Pancreas (tissue), 10 donors: ENCODE data around the gene NEUROD2. TPM values are rescaled to one million over a fixed set of nuclear protein-coding genes. Genes with fewer than 3 reads are reported as not detected.

Experiments
- ATAC-seq, 4 donors: fragments of 200-7000 bp; cut with Tn5 transposase; one replicate each; pipeline versions ENCODE4 v1.8.0 to v1.9.1; 2020; ENCODE audit warnings: mild to moderate bottlenecking in 4 of 4, moderate library complexity in 4 of 4
- DNase-seq, 6 donors: peaks; one replicate each; pipeline ENCODE4 v3.0.0-alpha.2; 2020
- FAIRE-seq: peaks from 2 replicates; lab custom pipeline; 2012; peaks lifted over from hg19 to GRCh38; lab: Jason Lieb, UNC
- H3K27ac ChIP-seq, 4 donors: fragments of 200-600 bp; sonication (generic); 1 replicate in 3 of 4; 2 replicates in 1 of 4; pipeline versions ENCODE4 v1.5.0 to v1.8.0; 2020
- H3K27me3 ChIP-seq, 4 donors: fragments of 200-600 bp; one replicate each; pipeline ENCODE4 v1.8.0; 2021
- H3K36me3 ChIP-seq, 3 donors: fragments of 200-600 bp; sonication (generic) in 1 of 3; one replicate each; pipeline versions ENCODE4 v1.5.0 to v1.8.0; 2020 to 2021
- H3K4me1 ChIP-seq, 3 donors: fragments of 200-600 bp; one replicate each; pipeline ENCODE4 v1.8.0; 2021
- H3K4me3 ChIP-seq, 4 donors: fragments of 200-600 bp; sonication (generic) in 2 of 4; one replicate each; pipeline versions ENCODE4 v1.5.0 to v1.8.0; 2020 to 2021
- H3K9me3 ChIP-seq, 4 donors: fragments of 200-600 bp; one replicate each; pipeline ENCODE4 v1.8.0; 2021
- CTCF ChIP-seq, 4 donors: fragments of 200-600 bp; sonication (generic) in 3 of 4; IDR thresholded peaks; one replicate each; pipeline versions ENCODE4 v1.5.0 to v1.8.0; 2021; ENCODE audit warnings: antibody characterized with exemption in 4 of 4
- WGBS, 2 donors: extraction: QIAGEN DNeasy Blood & Tissue Kit; methylation state at CpG; one replicate each; pipeline ENCODE4 v1.1.7; 2013; 5-methylcytosine and 5-hydroxymethylcytosine counted together
- intact Hi-C, 3 donors: fragments of 100-400 bp; cut with DNase I; formaldehyde crosslinking; loops; one replicate each; pipeline versions ENCODE4 v1.11.1 to v1.14.2; 2022
- polyA plus RNA-seq, 2 donors: library from polyadenylated mRNA; stranded (reverse); fragments of 200-250 nt; gene quantifications; one replicate each; pipeline ENCODE4 v1.2.3, GENCODE V29; 2013
- total RNA-seq, 6 donors: library from RNA; stranded (reverse); fragmentation: NEBNext Ultra II Directional in 4 of 6; extraction: Animal tissue kit (Norgen Biotek cat#: 25700) in 4 of 6; gene quantifications; one replicate each; pipeline versions ENCODE4 v1.2.1 to v1.2.4, GENCODE V29; 2021 to 2023
- donor health status: healthy with polysubstance abuse.
- donor health status: DM: no; HTN: no; CAD: no; lungs with moderate emphysema.
- donor health status: DM: no; HTN: no; CAD: no.
- donor health status: control.
- donor health status: control.
- donor health status: Bipolar disorder and iron deficiency.
- donor health status: DM: yes; HTN: yes; CAD: no.
- donor health status: DM: no; HTN: no; CAD: no.
- donor health status: DM: no; HTN: no; CAD: no.
- donor health status: DM: yes; HTN: yes; CAD: no.

NEUROD2 gene
- total and polyA plus RNA-seq, 8 donors = 0.04 TPM; not detected in 7

- intact Hi-C loops = no loop called here
- WGBS, 2 donors = 28 to 55% methylated on average over 2 of the region's 2 CpGs
- TF ChIP-seq CTCF (IDR thresholded peaks at IDR 0.05) = no peak
- H3K9me3 ChIP-seq = no peaks in the 10 kb centered on the region
- H3K36me3 ChIP-seq = no peaks in the 10 kb centered on the region
- H3K4me3 ChIP-seq = no peak overlapping the region
- DNase-seq (no peak), ATAC-seq (no peak), FAIRE-seq (no peak)
- H3K4me1 ChIP-seq = no peaks in the 10 kb centered on the region
- H3K27me3 ChIP-seq = no peaks in the 10 kb centered on the region
- no peak overlapping the region for H3K27ac ChIP-seq
Measured at GRCh38 chr17:39582658-39583057, 25.1 kb downstream of the NEUROD2 start.

- intact Hi-C loops = no loop called here
- Histone ChIP-seq H3K4me3 (no peak overlapping the region), H3K4me1 (no peaks in the 10 kb centered on the region), H3K27me3 (no peaks in the 10 kb centered on the region), H3K9me3 (no peaks in the 10 kb centered on the region), H3K36me3 (no peaks in the 10 kb centered on the region), H3K27ac (no peak overlapping the region)
- no peak for TF ChIP-seq CTCF (IDR thresholded peaks at IDR 0.05)
- DNase-seq (no peak), FAIRE-seq (no peak), ATAC-seq (no peak)
- 87 to 90% methylated on average over 4 of the region's 4 CpGs for WGBS, 2 donors
Measured at GRCh38 chr17:39581759-39582085, 26.0 kb downstream of the NEUROD2 start.

GRCh38 chr17:39581071-39581758 is 26.5 kb downstream of the NEUROD2 start:
- TF ChIP-seq CTCF (IDR thresholded peaks at IDR 0.05) = no peak
- Histone ChIP-seq H3K36me3 (no peaks in the 10 kb centered on the region), H3K27me3 (no peaks in the 10 kb centered on the region), H3K4me1 (no peaks in the 10 kb centered on the region), H3K9me3 (no peaks in the 10 kb centered on the region), H3K4me3 (no peak overlapping the region), H3K27ac (no peak overlapping the region)
- WGBS, 2 donors = 83 to 89% methylated on average over 20 of the region's 20 CpGs
- intact Hi-C loops = no loop called here
- FAIRE-seq = no peak
- ATAC-seq = no peak
- no peak for DNase-seq

GRCh38 chr17:39580082-39580468 is 27.6 kb downstream of the NEUROD2 start:
- DNase-seq = no peak
- Histone ChIP-seq H3K27ac (no peak overlapping the region), H3K36me3 (no peaks in the 10 kb centered on the region), H3K9me3 (no peaks in the 10 kb centered on the region), H3K27me3 (no peaks in the 10 kb centered on the region), H3K4me3 (no peak overlapping the region), H3K4me1 (no peaks in the 10 kb centered on the region)
- no peak for FAIRE-seq
- ATAC-seq = no peak
- WGBS, 2 donors = 84 to 87% methylated on average over 7 of the region's 7 CpGs
- intact Hi-C loops = no loop called here
- no peak for TF ChIP-seq CTCF (IDR thresholded peaks at IDR 0.05)

GRCh38 chr17:39579318-39580081 is 28.2 kb downstream of the NEUROD2 start:
- TF ChIP-seq CTCF (IDR thresholded peaks at IDR 0.05) = no peak
- peak in 2 of 6 donors; percentile 24 to 48 for DNase-seq
- no peaks in the 10 kb centered on the region for H3K36me3 ChIP-seq
- peak in 3 of 4 donors; percentile 39 to 66 (median 57) for ATAC-seq
- WGBS, 2 donors = 41 to 43% methylated on average over 8 of the region's 8 CpGs
- H3K27me3 ChIP-seq = no peaks in the 10 kb centered on the region
- H3K9me3 ChIP-seq = no peaks in the 10 kb centered on the region
- no peaks in the 10 kb centered on the region for H3K4me1 ChIP-seq
- no peak overlapping the region for H3K4me3 ChIP-seq
- intact Hi-C loops = no loop called here
- no peak for FAIRE-seq
- H3K27ac ChIP-seq = no peak overlapping the region
